ENCODE measurements around the gene ANKRD11.

DNA sequence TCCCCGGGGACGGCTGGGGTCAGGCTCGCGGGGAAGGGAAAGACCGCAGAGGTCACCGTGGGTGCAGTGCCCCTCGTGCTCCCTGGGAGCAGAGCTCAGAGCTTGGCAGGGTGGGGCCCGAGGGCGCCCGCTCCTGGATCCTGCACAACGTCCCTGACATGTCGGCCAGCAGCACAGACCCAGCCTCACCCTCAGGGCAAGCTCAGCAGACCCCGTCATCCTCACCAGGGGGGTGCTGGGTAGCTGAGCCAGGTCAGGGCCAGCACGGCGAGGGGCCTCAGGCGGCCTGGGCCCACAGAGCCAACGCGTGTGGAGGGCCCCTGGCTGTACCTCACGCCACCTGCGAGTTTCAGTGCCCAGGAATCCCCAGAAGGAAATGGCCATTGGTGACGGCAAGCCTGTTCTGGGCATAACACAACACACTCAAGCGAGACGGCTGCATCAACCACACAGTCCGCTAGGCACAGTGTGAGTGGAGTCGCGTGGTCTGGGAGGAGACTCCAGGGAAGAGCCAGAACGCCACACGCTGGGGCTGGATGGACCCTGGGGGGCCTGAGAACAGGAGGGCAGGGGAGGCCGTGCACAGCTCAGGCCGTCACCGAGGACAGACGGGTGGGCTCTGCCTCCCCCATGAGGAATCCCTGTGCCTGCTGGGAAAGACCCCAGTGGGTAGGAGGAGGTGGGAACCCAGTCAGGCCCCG lies 212.6 kb downstream of the ANKRD11 start:
- TF ChIP-seq REST (IDR thresholded peaks at IDR 0.05; ENCODE audit: insufficient read depth in 1 of 2, low read depth in 2 of 2, low read length in 1 of 2), result no peak
- TF ChIP-seq, protein P1, sequence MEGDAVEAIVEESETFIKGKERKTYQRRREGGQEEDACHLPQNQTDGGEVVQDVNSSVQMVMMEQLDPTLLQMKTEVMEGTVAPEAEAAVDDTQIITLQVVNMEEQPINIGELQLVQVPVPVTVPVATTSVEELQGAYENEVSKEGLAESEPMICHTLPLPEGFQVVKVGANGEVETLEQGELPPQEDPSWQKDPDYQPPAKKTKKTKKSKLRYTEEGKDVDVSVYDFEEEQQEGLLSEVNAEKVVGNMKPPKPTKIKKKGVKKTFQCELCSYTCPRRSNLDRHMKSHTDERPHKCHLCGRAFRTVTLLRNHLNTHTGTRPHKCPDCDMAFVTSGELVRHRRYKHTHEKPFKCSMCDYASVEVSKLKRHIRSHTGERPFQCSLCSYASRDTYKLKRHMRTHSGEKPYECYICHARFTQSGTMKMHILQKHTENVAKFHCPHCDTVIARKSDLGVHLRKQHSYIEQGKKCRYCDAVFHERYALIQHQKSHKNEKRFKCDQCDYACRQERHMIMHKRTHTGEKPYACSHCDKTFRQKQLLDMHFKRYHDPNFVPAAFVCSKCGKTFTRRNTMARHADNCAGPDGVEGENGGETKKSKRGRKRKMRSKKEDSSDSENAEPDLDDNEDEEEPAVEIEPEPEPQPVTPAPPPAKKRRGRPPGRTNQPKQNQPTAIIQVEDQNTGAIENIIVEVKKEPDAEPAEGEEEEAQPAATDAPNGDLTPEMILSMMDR (IDR thresholded peaks at IDR 0.05), result no peak
- TF ChIP-seq POLR2AphosphoS5 (IDR thresholded peaks at IDR 0.05; ENCODE audit: low read depth, low read length), result no peak

Data from Panc1 (cell line).